ENCODE measurements around the gene FAM90A26.
"Not testable (repeated sequence)": the region's sequence is repeated elsewhere in the genome, so short reads cannot be mapped to it uniquely, and the experiment has no call there.

GRCh38 chr4:9134556-9134955 lies 35.7 kb upstream of the FAM90A26 start:
- not testable (repeated sequence) for TF ChIP-seq ZNF274 (IDR thresholded peaks at IDR 0.05; ENCODE audit: insufficient read depth, insufficient read length); BCL11A (IDR thresholded peaks at IDR 0.05; ENCODE audit: low read depth, low read length); ESRRA (IDR thresholded peaks at IDR 0.05; ENCODE audit: low read length); DPF2 (IDR thresholded peaks at IDR 0.05); POLR2AphosphoS5 (IDR thresholded peaks at IDR 0.05; ENCODE audit: low read length); POLR2AphosphoS2 (IDR thresholded peaks at IDR 0.05; ENCODE audit: low read depth, low read length); KDM1A (IDR thresholded peaks at IDR 0.05; ENCODE audit: borderline replicate concordance); CTCF (IDR thresholded peaks at IDR 0.05 in 2 of 3, conservative IDR thresholded peaks at IDR 0.05 in 1 of 3; ENCODE audit: control insufficient read depth in 2 of 3, extremely low read depth in 1 of 3, insufficient read depth in 1 of 3, low read depth in 3 of 3, low read length in 3 of 3); SMAD1 (IDR thresholded peaks at IDR 0.05; ENCODE audit: low read depth, partially characterized antibody); POLR2A (IDR thresholded peaks at IDR 0.05; ENCODE audit: low read depth, low read length); ATF3 (IDR thresholded peaks at IDR 0.05; ENCODE audit: borderline replicate concordance, extremely low read depth, low read depth, low read length); HDAC6 (IDR thresholded peaks at IDR 0.05; ENCODE audit: unreplicated experiment)
- TF ChIP-seq, protein P1, sequence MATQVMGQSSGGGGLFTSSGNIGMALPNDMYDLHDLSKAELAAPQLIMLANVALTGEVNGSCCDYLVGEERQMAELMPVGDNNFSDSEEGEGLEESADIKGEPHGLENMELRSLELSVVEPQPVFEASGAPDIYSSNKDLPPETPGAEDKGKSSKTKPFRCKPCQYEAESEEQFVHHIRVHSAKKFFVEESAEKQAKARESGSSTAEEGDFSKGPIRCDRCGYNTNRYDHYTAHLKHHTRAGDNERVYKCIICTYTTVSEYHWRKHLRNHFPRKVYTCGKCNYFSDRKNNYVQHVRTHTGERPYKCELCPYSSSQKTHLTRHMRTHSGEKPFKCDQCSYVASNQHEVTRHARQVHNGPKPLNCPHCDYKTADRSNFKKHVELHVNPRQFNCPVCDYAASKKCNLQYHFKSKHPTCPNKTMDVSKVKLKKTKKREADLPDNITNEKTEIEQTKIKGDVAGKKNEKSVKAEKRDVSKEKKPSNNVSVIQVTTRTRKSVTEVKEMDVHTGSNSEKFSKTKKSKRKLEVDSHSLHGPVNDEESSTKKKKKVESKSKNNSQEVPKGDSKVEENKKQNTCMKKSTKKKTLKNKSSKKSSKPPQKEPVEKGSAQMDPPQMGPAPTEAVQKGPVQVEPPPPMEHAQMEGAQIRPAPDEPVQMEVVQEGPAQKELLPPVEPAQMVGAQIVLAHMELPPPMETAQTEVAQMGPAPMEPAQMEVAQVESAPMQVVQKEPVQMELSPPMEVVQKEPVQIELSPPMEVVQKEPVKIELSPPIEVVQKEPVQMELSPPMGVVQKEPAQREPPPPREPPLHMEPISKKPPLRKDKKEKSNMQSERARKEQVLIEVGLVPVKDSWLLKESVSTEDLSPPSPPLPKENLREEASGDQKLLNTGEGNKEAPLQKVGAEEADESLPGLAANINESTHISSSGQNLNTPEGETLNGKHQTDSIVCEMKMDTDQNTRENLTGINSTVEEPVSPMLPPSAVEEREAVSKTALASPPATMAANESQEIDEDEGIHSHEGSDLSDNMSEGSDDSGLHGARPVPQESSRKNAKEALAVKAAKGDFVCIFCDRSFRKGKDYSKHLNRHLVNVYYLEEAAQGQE (IDR thresholded peaks at IDR 0.05; ENCODE audit: low read depth, low read length), result not testable (repeated sequence)
- TF ChIP-seq, protein P2, sequence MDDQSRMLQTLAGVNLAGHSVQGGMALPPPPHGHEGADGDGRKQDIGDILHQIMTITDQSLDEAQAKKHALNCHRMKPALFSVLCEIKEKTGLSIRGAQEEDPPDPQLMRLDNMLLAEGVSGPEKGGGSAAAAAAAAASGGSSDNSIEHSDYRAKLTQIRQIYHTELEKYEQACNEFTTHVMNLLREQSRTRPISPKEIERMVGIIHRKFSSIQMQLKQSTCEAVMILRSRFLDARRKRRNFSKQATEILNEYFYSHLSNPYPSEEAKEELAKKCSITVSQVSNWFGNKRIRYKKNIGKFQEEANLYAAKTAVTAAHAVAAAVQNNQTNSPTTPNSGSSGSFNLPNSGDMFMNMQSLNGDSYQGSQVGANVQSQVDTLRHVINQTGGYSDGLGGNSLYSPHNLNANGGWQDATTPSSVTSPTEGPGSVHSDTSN (IDR thresholded peaks at IDR 0.05; ENCODE audit: insufficient replicate concordance, low read depth, low read length), result not testable (repeated sequence)
